T-helper 17 cell (primary cell): ENCODE results near the gene PLOD2. TPM values are rescaled to one million over a fixed set of nuclear protein-coding genes. Genes with fewer than 3 reads are reported as not detected.

ENCODE experiments used
- ATAC-seq: fragments of 150-1000 bp; cut with Tn5 transposase; 2 replicates; pipeline ENCODE4 v1.10.0; 2021; ENCODE audit warnings: mild to moderate bottlenecking, moderate library complexity
- DNase-seq, 3 donors: peaks; one replicate each; pipeline versions ENCODE4 v3.0.0 to v3.0.0-alpha.2; 2020 to 2021
- H3K9me3 ChIP-seq: one replicate; pipeline ENCODE4 v1.7.0; 2013; ENCODE audit warnings: low read length, mild to moderate bottlenecking; ENCODE audit not compliant: control insufficient read depth, poor library complexity, severe bottlenecking
- H3K27ac Mint-ChIP-seq: one replicate; pipeline ENCODE4 v1.8.0; 2022; ENCODE audit warnings: mild to moderate bottlenecking, moderate library complexity, mixed read lengths
- H3K27me3 Mint-ChIP-seq: one replicate; pipeline ENCODE4 v1.8.0; 2022; ENCODE audit warnings: mixed read lengths
- H3K36me3 Mint-ChIP-seq: one replicate; pipeline ENCODE4 v1.8.0; 2022; ENCODE audit warnings: low read depth, mixed read lengths
- H3K4me1 Mint-ChIP-seq: one replicate; pipeline ENCODE4 v1.8.0; 2022; ENCODE audit warnings: mild to moderate bottlenecking, mixed read lengths
- H3K4me3 Mint-ChIP-seq: one replicate; pipeline ENCODE4 v1.8.0; 2022; ENCODE audit warnings: mild to moderate bottlenecking, moderate library complexity, mixed read lengths
- total RNA-seq, 4 donors: library from RNA in 2 of 4; stranded (reverse) in 2 of 4; gene quantifications; one replicate each; pipeline ENCODE4 v1.2.3 and lab custom pipeline; 2022 to 2026

PLOD2 gene
- total RNA-seq, 2 donors from 2014 or later = 0.17 to 1.9 TPM

GRCh38 chr3:146067048-146067447 lies 93.9 kb downstream of the PLOD2 start:
- DNase-seq = no peak
- no peak for ATAC-seq
- no peak overlapping the region for H3K4me3 Mint-ChIP-seq
- no peaks in the 10 kb centered on the region for H3K36me3 Mint-ChIP-seq
- peaks cover 6% of the 10 kb centered on the region for H3K27me3 Mint-ChIP-seq
- H3K9me3 ChIP-seq = no peaks in the 10 kb centered on the region
- no peaks in the 10 kb centered on the region for H3K4me1 Mint-ChIP-seq
- H3K27ac Mint-ChIP-seq = no peak overlapping the region

GRCh38 chr3:146065573-146066006 lies 95.4 kb downstream of the PLOD2 start:
- Mint-ChIP-seq H3K27me3 (no peaks in the 10 kb centered on the region), H3K4me3 (no peak overlapping the region), H3K4me1 (no peaks in the 10 kb centered on the region), H3K36me3 (no peaks in the 10 kb centered on the region), H3K27ac (no peak overlapping the region)
- ATAC-seq (no peak), DNase-seq (no peak)
- H3K9me3 ChIP-seq = no peaks in the 10 kb centered on the region

GRCh38 chr3:146058241-146058640 lies 102.7 kb downstream of the PLOD2 start:
- Mint-ChIP-seq H3K4me3 (no peak overlapping the region), H3K36me3 (no peaks in the 10 kb centered on the region), H3K27me3 (no peaks in the 10 kb centered on the region), H3K27ac (no peak overlapping the region), H3K4me1 (no peaks in the 10 kb centered on the region)
- no peaks in the 10 kb centered on the region for H3K9me3 ChIP-seq
- DNase-seq (no peak), ATAC-seq (no peak)

- Mint-ChIP-seq H3K27me3 (no peaks in the 10 kb centered on the region), H3K4me3 (no peak overlapping the region), H3K27ac (no peak overlapping the region), H3K4me1 (no peaks in the 10 kb centered on the region), H3K36me3 (no peaks in the 10 kb centered on the region)
- no peak for ATAC-seq
- H3K9me3 ChIP-seq = no peaks in the 10 kb centered on the region
- DNase-seq = no peak
Observed at GRCh38 chr3:146052791-146053310, 108.1 kb downstream of the PLOD2 start.

GRCh38 chr3:146052056-146052790 lies 108.8 kb downstream of the PLOD2 start:
- no peak overlapping the region for H3K27ac Mint-ChIP-seq
- ATAC-seq (no peak), DNase-seq (no peak)
- no peaks in the 10 kb centered on the region for H3K36me3 Mint-ChIP-seq
- H3K4me1 Mint-ChIP-seq = no peaks in the 10 kb centered on the region
- no peak overlapping the region for H3K4me3 Mint-ChIP-seq
- no peaks in the 10 kb centered on the region for H3K27me3 Mint-ChIP-seq
- no peaks in the 10 kb centered on the region for H3K9me3 ChIP-seq

- Mint-ChIP-seq H3K4me3 (no peak overlapping the region), H3K4me1 (no peaks in the 10 kb centered on the region), H3K36me3 (no peaks in the 10 kb centered on the region), H3K27me3 (no peaks in the 10 kb centered on the region), H3K27ac (no peak overlapping the region)
- DNase-seq (no peak), ATAC-seq (no peak)
- no peaks in the 10 kb centered on the region for H3K9me3 ChIP-seq
Observed at GRCh38 chr3:146050691-146051090, 110.3 kb downstream of the PLOD2 start.

- ATAC-seq = no peak
- no peaks in the 10 kb centered on the region for H3K27me3 Mint-ChIP-seq
- no peak overlapping the region for H3K4me3 Mint-ChIP-seq
- no peak for DNase-seq
- no peaks in the 10 kb centered on the region for H3K9me3 ChIP-seq
- no peaks in the 10 kb centered on the region for H3K36me3 Mint-ChIP-seq
- no peaks in the 10 kb centered on the region for H3K4me1 Mint-ChIP-seq
- H3K27ac Mint-ChIP-seq = no peak overlapping the region
Observed at GRCh38 chr3:146047485-146047884, 113.5 kb downstream of the PLOD2 start.

GRCh38 chr3:146044046-146044445 lies 116.9 kb downstream of the PLOD2 start:
- H3K36me3 Mint-ChIP-seq = no peaks in the 10 kb centered on the region

GRCh38 chr3:146040630-146041029 lies 120.4 kb downstream of the PLOD2 start:
- Mint-ChIP-seq H3K27me3 (no peaks in the 10 kb centered on the region), H3K4me3 (no peak overlapping the region), H3K27ac (no peak overlapping the region), H3K36me3 (no peaks in the 10 kb centered on the region), H3K4me1 (no peaks in the 10 kb centered on the region)
- ATAC-seq (no peak), DNase-seq (no peak)
- no peaks in the 10 kb centered on the region for H3K9me3 ChIP-seq

More at GRCh38 chr3:146044046-146044445, 116.9 kb downstream of the PLOD2 start:
- no peak overlapping the region for H3K4me3 Mint-ChIP-seq
- H3K9me3 ChIP-seq = no peaks in the 10 kb centered on the region
- no peaks in the 10 kb centered on the region for H3K27me3 Mint-ChIP-seq
- no peak for ATAC-seq
- no peak for DNase-seq
- H3K27ac Mint-ChIP-seq = no peak overlapping the region
- H3K4me1 Mint-ChIP-seq = no peaks in the 10 kb centered on the region

- no peak overlapping the region for H3K4me3 Mint-ChIP-seq
Observed at GRCh38 chr3:146037697-146038096, 123.3 kb downstream of the PLOD2 start.

GRCh38 chr3:146036281-146036680 lies 124.7 kb downstream of the PLOD2 start:
- DNase-seq (no peak), ATAC-seq (no peak)
- Mint-ChIP-seq H3K27me3 (no peaks in the 10 kb centered on the region), H3K4me1 (no peaks in the 10 kb centered on the region), H3K27ac (no peak overlapping the region), H3K4me3 (no peak overlapping the region), H3K36me3 (no peaks in the 10 kb centered on the region)
- no peaks in the 10 kb centered on the region for H3K9me3 ChIP-seq

More at GRCh38 chr3:146037697-146038096, 123.3 kb downstream of the PLOD2 start:
- Mint-ChIP-seq H3K36me3 (no peaks in the 10 kb centered on the region), H3K4me1 (no peaks in the 10 kb centered on the region), H3K27me3 (no peaks in the 10 kb centered on the region), H3K27ac (no peak overlapping the region)
- no peaks in the 10 kb centered on the region for H3K9me3 ChIP-seq
- ATAC-seq = no peak
- DNase-seq = no peak

- H3K9me3 ChIP-seq = no peaks in the 10 kb centered on the region
- H3K4me3 Mint-ChIP-seq = no peak overlapping the region
- no peaks in the 10 kb centered on the region for H3K36me3 Mint-ChIP-seq
- DNase-seq (no peak), ATAC-seq (no peak)
- H3K27ac Mint-ChIP-seq = no peak overlapping the region
- H3K4me1 Mint-ChIP-seq = no peaks in the 10 kb centered on the region
- H3K27me3 Mint-ChIP-seq = no peaks in the 10 kb centered on the region
Observed at GRCh38 chr3:146035366-146035765, 125.6 kb downstream of the PLOD2 start.

- no peaks in the 10 kb centered on the region for H3K36me3 Mint-ChIP-seq
- H3K27me3 Mint-ChIP-seq = no peaks in the 10 kb centered on the region
- H3K4me3 Mint-ChIP-seq = no peak overlapping the region
- DNase-seq (no peak), ATAC-seq (no peak)
- no peak overlapping the region for H3K27ac Mint-ChIP-seq
- H3K9me3 ChIP-seq = no peaks in the 10 kb centered on the region
- no peaks in the 10 kb centered on the region for H3K4me1 Mint-ChIP-seq
Observed at GRCh38 chr3:146033950-146034349, 127.0 kb downstream of the PLOD2 start.

- no peak for ATAC-seq
- Mint-ChIP-seq H3K4me1 (no peaks in the 10 kb centered on the region), H3K27ac (no peak overlapping the region)
Observed at GRCh38 chr3:146026547-146026946, 134.4 kb downstream of the PLOD2 start.

More at GRCh38 chr3:146026547-146026946, 134.4 kb downstream of the PLOD2 start:
- no peak overlapping the region for H3K4me3 Mint-ChIP-seq
- no peak for DNase-seq
- no peaks in the 10 kb centered on the region for H3K27me3 Mint-ChIP-seq
- no peaks in the 10 kb centered on the region for H3K36me3 Mint-ChIP-seq
- H3K9me3 ChIP-seq = no peaks in the 10 kb centered on the region
